Thyroid gland (tissue), 4 donors: ENCODE measurements around the gene PLEKHH3.

Source experiments
- CTCF ChIP-seq, 6 experiments: fragments of 200-600 bp in 3 of 6; fragments of 450-650 bp in 3 of 6; sonication (generic) in 3 of 6; IDR thresholded peaks; one replicate each; pipeline ENCODE4 v1.5.1; 2016 to 2019; ENCODE audit warnings: antibody characterized with exemption in 6 of 6, mild to moderate bottlenecking in 2 of 6, inconsistent platforms in 1 of 6, moderate library complexity in 1 of 6
- POLR2A ChIP-seq, 2 donors: fragments of 450-650 bp; IDR thresholded peaks; one replicate each; pipeline ENCODE4 v1.6.1; 2017; ENCODE audit warnings: antibody characterized with exemption in 2 of 2, mild to moderate bottlenecking in 2 of 2, moderate library complexity in 1 of 2

- TF ChIP-seq CTCF (IDR thresholded peaks at IDR 0.05) (no peak), POLR2A (IDR thresholded peaks at IDR 0.05) (no peak)
Observed at GRCh38 chr17:42682722-42683403, 6.1 kb upstream of the PLEKHH3 start.
